ENCODE results near the gene KIF18B. TPM values are rescaled to one million over a fixed set of nuclear protein-coding genes. Genes with fewer than 3 reads are reported as not detected.

Gene KIF18B
- total RNA-seq, 1 experiment from 2014 or later, result 54.3 TPM

- H3K9me3 ChIP-seq (ENCODE audit: low read depth, low read length, poor library complexity, severe bottlenecking), result no peaks in the 10 kb centered on the region
- no peak overlapping the region for H3K4me3 ChIP-seq (ENCODE audit: low read depth, low read length, poor library complexity, severe bottlenecking)
- H3K27me3 ChIP-seq (replicated peaks; ENCODE audit: insufficient read depth, low read depth, low read length, poor library complexity), result no peaks in the 10 kb centered on the region
- no TSS peak for BruUV-seq (replicated peaks)
- ChIA-PET CTCF (no interaction called here), POLR2A (ENCODE audit: low non-redundant PET) (no interaction called here)
- no peak overlapping the region for H3K27ac ChIP-seq (ENCODE audit: low read depth, low read length, poor library complexity, severe bottlenecking)
- TF ChIP-seq EZH2 (IDR thresholded peaks at IDR 0.05; ENCODE audit: borderline replicate concordance, low read depth, low read length, poor library complexity, severe bottlenecking), result no peak
- TF ChIP-seq CTCF (conservative IDR thresholded peaks at IDR 0.05; ENCODE audit: low read depth, low read length), result no peak
- peaks cover 51% of the 10 kb centered on the region for H3K36me3 ChIP-seq (ENCODE audit: insufficient read depth, low read length, poor library complexity, severe bottlenecking)
- H3K4me1 ChIP-seq (ENCODE audit: insufficient read depth, low read length, poor library complexity, severe bottlenecking), result no peaks in the 10 kb centered on the region
- intact Hi-C loops (cut with micrococcal nuclease; ENCODE audit: unreplicated experiment), result no loop called here
- no peak for DNase-seq (ENCODE audit: low spot score)
These were observed 12.8 kb downstream of the KIF18B start for GRCh38 chr17:44934745-44935105.

- TF ChIP-seq EZH2 (IDR thresholded peaks at IDR 0.05; ENCODE audit: borderline replicate concordance, low read depth, low read length, poor library complexity, severe bottlenecking) (no peak), CTCF (conservative IDR thresholded peaks at IDR 0.05; ENCODE audit: low read depth, low read length) (no peak)
- no peaks in the 10 kb centered on the region for H3K27me3 ChIP-seq (replicated peaks; ENCODE audit: insufficient read depth, low read depth, low read length, poor library complexity)
- ChIA-PET POLR2A (ENCODE audit: low non-redundant PET) (no interaction called here), CTCF (no interaction called here)
- BruUV-seq (replicated peaks), result no TSS peak
- no peak overlapping the region for H3K4me3 ChIP-seq (ENCODE audit: low read depth, low read length, poor library complexity, severe bottlenecking)
- H3K9me3 ChIP-seq (ENCODE audit: low read depth, low read length, poor library complexity, severe bottlenecking), result no peaks in the 10 kb centered on the region
- H3K36me3 ChIP-seq (ENCODE audit: insufficient read depth, low read length, poor library complexity, severe bottlenecking), result peaks cover 53% of the 10 kb centered on the region
- H3K27ac ChIP-seq (ENCODE audit: low read depth, low read length, poor library complexity, severe bottlenecking), result no peak overlapping the region
- DNase-seq (ENCODE audit: low spot score), result no peak
- intact Hi-C loops (cut with micrococcal nuclease; ENCODE audit: unreplicated experiment), result no loop called here
- no peaks in the 10 kb centered on the region for H3K4me1 ChIP-seq (ENCODE audit: insufficient read depth, low read length, poor library complexity, severe bottlenecking)
These were observed 13.5 kb downstream of the KIF18B start for GRCh38 chr17:44933824-44934744.

GRCh38 chr17:44932787-44933097 is 14.8 kb downstream of the KIF18B start:
- CTCF ChIA-PET, result no interaction called here
- intact Hi-C loops (cut with micrococcal nuclease; ENCODE audit: unreplicated experiment), result no loop called here
- peaks cover 60% of the 10 kb centered on the region for H3K36me3 ChIP-seq (ENCODE audit: insufficient read depth, low read length, poor library complexity, severe bottlenecking)
- no peak for TF ChIP-seq CTCF (conservative IDR thresholded peaks at IDR 0.05; ENCODE audit: low read depth, low read length)
- no peak for TF ChIP-seq EZH2 (IDR thresholded peaks at IDR 0.05; ENCODE audit: borderline replicate concordance, low read depth, low read length, poor library complexity, severe bottlenecking)
- POLR2A ChIA-PET (ENCODE audit: low non-redundant PET), result no interaction called here
- DNase-seq (ENCODE audit: low spot score), result no peak
- no peaks in the 10 kb centered on the region for H3K9me3 ChIP-seq (ENCODE audit: low read depth, low read length, poor library complexity, severe bottlenecking)
- H3K4me3 ChIP-seq (ENCODE audit: low read depth, low read length, poor library complexity, severe bottlenecking), result no peak overlapping the region
- no peaks in the 10 kb centered on the region for H3K27me3 ChIP-seq (replicated peaks; ENCODE audit: insufficient read depth, low read depth, low read length, poor library complexity)
- H3K27ac ChIP-seq (ENCODE audit: low read depth, low read length, poor library complexity, severe bottlenecking), result no peak overlapping the region
- no peaks in the 10 kb centered on the region for H3K4me1 ChIP-seq (ENCODE audit: insufficient read depth, low read length, poor library complexity, severe bottlenecking)
- no TSS peak for BruUV-seq (replicated peaks)

Data from A673 (cell line).